Natural killer cell (primary cell): Measurements from ENCODE around the gene NAV3. TPM values are rescaled to one million over a fixed set of nuclear protein-coding genes. Genes with fewer than 3 reads are reported as not detected.

Experiments used
- ATAC-seq, 3 donors: fragments of 150-1000 bp in 2 of 3; fragments of 200-7000 bp in 1 of 3; cut with Tn5 transposase; 1 replicate in 1 of 3; 2 replicates in 2 of 3; pipeline ENCODE4 v1.10.0; 2021; ENCODE audit warnings: mild to moderate bottlenecking in 2 of 3, moderate library complexity in 2 of 3
- DNase-seq, 2 donors: peaks; one replicate each; pipeline versions ENCODE4 v3.0.0 to v3.0.0-alpha.2; 2013 to 2021; ENCODE audit warnings: mixed read lengths in 1 of 2
- H3K27ac ChIP-seq: one replicate; pipeline ENCODE4 v1.5.1; 2013; ENCODE audit warnings: mild to moderate bottlenecking, low read length
- H3K27me3 ChIP-seq: one replicate; pipeline ENCODE4 v1.6.1; 2013; ENCODE audit warnings: low read length; ENCODE audit not compliant: control insufficient read depth, insufficient read depth
- H3K36me3 ChIP-seq: one replicate; pipeline ENCODE4 v1.6.1; 2013; ENCODE audit warnings: low read length; ENCODE audit not compliant: control insufficient read depth, insufficient read depth
- H3K4me1 ChIP-seq: one replicate; pipeline ENCODE4 v1.6.1; 2013; ENCODE audit warnings: low read length; ENCODE audit not compliant: control insufficient read depth, insufficient read depth
- H3K4me3 ChIP-seq: one replicate; pipeline ENCODE4 v1.5.1; 2013; ENCODE audit warnings: low read length
- H3K9me3 ChIP-seq: one replicate; pipeline ENCODE4 v1.6.1; 2013; ENCODE audit warnings: low read length; ENCODE audit not compliant: control insufficient read depth, insufficient read depth
- H3K27ac Mint-ChIP-seq, 2 donors: one replicate each; pipeline ENCODE4 v1.8.0; 2022; ENCODE audit warnings: mild to moderate bottlenecking in 2 of 2, mixed read lengths in 2 of 2, moderate library complexity in 1 of 2
- H3K27me3 Mint-ChIP-seq, 2 donors: one replicate each; pipeline ENCODE4 v1.8.0; 2022; ENCODE audit warnings: low read depth in 2 of 2, mixed read lengths in 2 of 2
- H3K36me3 Mint-ChIP-seq: one replicate; pipeline ENCODE4 v1.8.0; 2022; ENCODE audit warnings: mixed read lengths
- H3K4me1 Mint-ChIP-seq, 2 donors: one replicate each; pipeline ENCODE4 v1.8.0; 2022; ENCODE audit warnings: mixed read lengths in 2 of 2
- H3K4me3 Mint-ChIP-seq: one replicate; pipeline ENCODE4 v1.8.0; 2022; ENCODE audit warnings: mild to moderate bottlenecking, moderate library complexity, mixed read lengths
- H3K9me3 Mint-ChIP-seq, 2 donors: one replicate each; pipeline ENCODE4 v1.8.0; 2022; ENCODE audit warnings: mixed read lengths in 2 of 2
- WGBS: methylation state at CpG from one replicate; pipeline ENCODE4 v1.1.7; 2013; ENCODE audit warnings: missing lambda C conversion rate; ENCODE audit not compliant: insufficient coverage; 5-methylcytosine and 5-hydroxymethylcytosine counted together
- intact Hi-C: fragments of 100-400 bp; cut with micrococcal nuclease; formaldehyde crosslinking; loops from one replicate; pipeline ENCODE4 v1.14.2; 2022
- total RNA-seq, 4 donors: library from RNA; stranded (reverse); fragments of 120-200 nt in 1 of 4; gene quantifications; one replicate each; pipeline versions ENCODE4 v1.2.3 to v1.2.4, GENCODE V29; 2013 to 2022
- TF ChIP-seq, protein P1 (sequence below): fragments of 200-600 bp; IDR thresholded peaks from one replicate; pipeline ENCODE4 v1.8.0; 2022; ENCODE audit warnings: antibody characterized with exemption

Gene NAV3
- total RNA-seq, 3 donors from 2014 or later (not counting 1 experiment from before 2014, with no cell fraction given) = not detected

DNA sequence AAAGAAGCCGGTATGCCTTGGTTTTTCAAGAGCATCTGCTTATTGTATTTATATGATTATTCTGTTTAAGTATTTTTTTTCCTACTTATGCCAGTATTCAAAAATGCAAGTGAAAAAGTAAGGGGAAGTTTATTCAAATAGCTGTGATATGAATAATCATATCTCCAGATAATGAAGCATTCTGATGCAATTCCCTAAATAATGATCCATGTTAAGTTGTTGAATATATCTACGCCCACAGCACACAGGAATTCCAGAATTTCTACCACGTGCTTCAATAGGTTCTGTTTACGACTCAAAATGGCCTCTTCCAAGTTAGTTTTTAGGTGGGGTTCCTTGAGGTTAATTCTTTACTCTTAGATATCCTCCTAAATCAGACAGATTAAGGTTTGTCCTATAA is 208.3 kb downstream of the NAV3 start:
- TF ChIP-seq, protein P1, sequence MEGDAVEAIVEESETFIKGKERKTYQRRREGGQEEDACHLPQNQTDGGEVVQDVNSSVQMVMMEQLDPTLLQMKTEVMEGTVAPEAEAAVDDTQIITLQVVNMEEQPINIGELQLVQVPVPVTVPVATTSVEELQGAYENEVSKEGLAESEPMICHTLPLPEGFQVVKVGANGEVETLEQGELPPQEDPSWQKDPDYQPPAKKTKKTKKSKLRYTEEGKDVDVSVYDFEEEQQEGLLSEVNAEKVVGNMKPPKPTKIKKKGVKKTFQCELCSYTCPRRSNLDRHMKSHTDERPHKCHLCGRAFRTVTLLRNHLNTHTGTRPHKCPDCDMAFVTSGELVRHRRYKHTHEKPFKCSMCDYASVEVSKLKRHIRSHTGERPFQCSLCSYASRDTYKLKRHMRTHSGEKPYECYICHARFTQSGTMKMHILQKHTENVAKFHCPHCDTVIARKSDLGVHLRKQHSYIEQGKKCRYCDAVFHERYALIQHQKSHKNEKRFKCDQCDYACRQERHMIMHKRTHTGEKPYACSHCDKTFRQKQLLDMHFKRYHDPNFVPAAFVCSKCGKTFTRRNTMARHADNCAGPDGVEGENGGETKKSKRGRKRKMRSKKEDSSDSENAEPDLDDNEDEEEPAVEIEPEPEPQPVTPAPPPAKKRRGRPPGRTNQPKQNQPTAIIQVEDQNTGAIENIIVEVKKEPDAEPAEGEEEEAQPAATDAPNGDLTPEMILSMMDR = no peak
- no peaks in the 10 kb centered on the region for H3K4me1 ChIP-seq
- H3K27ac ChIP-seq = no peak overlapping the region
- no peak for DNase-seq
- Mint-ChIP-seq H3K4me3 (no peak overlapping the region), H3K4me1 (no peaks in the 10 kb centered on the region), H3K27me3 (no peaks in the 10 kb centered on the region), H3K36me3 (no peaks in the 10 kb centered on the region), H3K9me3 (peaks cover 10% of the 10 kb centered on the region in 2 donors), H3K27ac (no peak overlapping the region)
- H3K9me3 ChIP-seq = peaks cover 7% of the 10 kb centered on the region
- intact Hi-C loops = no loop called here
- no peaks in the 10 kb centered on the region for H3K27me3 ChIP-seq
- 58% methylated on average over 2 of the region's 4 CpGs for WGBS
- no peak overlapping the region for H3K4me3 ChIP-seq
- ATAC-seq = no peak
- no peaks in the 10 kb centered on the region for H3K36me3 ChIP-seq

DNA sequence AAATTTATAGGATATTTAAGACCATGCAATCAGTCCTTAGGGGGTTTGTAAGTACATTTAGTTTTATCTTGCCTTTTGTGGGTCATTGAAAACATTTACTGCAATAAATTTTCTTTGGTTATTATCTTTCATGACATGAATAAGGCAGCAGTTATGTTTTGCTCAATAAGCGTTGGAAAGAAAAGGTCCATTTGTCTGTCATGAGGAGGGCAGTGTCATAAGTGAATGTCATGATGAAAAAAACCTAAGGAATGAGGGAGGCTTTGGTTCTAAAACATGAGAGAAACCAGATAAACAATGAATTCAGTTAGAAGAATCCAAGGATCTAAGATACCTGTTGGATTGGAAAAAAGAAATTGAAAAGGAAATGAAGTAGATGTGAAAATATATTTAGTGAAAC is 209.4 kb downstream of the NAV3 start:
- no peak overlapping the region for H3K27ac Mint-ChIP-seq
- 95% methylated on average over 1 of the region's 1 CpG for WGBS

DNA sequence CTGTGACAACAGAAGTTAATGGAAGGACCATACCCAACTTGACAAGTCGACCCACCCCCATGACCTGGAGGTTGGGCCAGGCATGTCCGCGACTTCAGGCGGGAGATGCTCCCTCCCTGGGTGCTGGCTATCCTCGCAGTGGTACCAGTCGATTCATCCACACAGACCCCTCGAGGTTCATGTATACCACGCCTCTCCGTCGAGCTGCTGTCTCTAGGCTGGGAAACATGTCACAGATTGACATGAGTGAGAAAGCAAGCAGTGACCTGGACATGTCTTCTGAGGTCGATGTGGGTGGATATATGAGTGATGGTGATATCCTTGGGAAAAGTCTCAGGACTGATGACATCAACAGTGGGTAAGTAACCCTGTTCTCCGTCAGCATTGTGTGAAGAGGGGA is 220.1 kb downstream of the NAV3 start:
- H3K27ac ChIP-seq = no peak overlapping the region
- no peak for DNase-seq
- Mint-ChIP-seq H3K4me3 (no peak overlapping the region), H3K36me3 (no peaks in the 10 kb centered on the region), H3K9me3 (peaks cover 14 to 24% of the 10 kb centered on the region in 2 donors), H3K27ac (no peak overlapping the region), H3K4me1 (no peaks in the 10 kb centered on the region), H3K27me3 (no peaks in the 10 kb centered on the region)
- H3K36me3 ChIP-seq = no peaks in the 10 kb centered on the region
- no peaks in the 10 kb centered on the region for H3K27me3 ChIP-seq
- no peak for ATAC-seq
- TF ChIP-seq, protein P1 = no peak
- intact Hi-C loops = no loop called here
- no peaks in the 10 kb centered on the region for H3K4me1 ChIP-seq
- no peak overlapping the region for H3K4me3 ChIP-seq
- WGBS = 92% methylated on average over 12 of the region's 12 CpGs
- H3K9me3 ChIP-seq = peaks cover 12% of the 10 kb centered on the region

More for the DNA sequence above, 209.4 kb downstream of the NAV3 start:
- no peak overlapping the region for H3K27ac ChIP-seq
- Mint-ChIP-seq H3K27me3 (no peaks in the 10 kb centered on the region), H3K4me3 (no peak overlapping the region), H3K9me3 (peaks cover 13 to 16% of the 10 kb centered on the region in 2 donors), H3K4me1 (no peaks in the 10 kb centered on the region), H3K36me3 (no peaks in the 10 kb centered on the region)
- ATAC-seq = no peak
- no peak for DNase-seq
- H3K9me3 ChIP-seq = peaks cover 7% of the 10 kb centered on the region
- TF ChIP-seq, protein P1 = no peak
- no peaks in the 10 kb centered on the region for H3K4me1 ChIP-seq
- no peaks in the 10 kb centered on the region for H3K27me3 ChIP-seq
- H3K4me3 ChIP-seq = no peak overlapping the region
- H3K36me3 ChIP-seq = no peaks in the 10 kb centered on the region
- intact Hi-C loops = no loop called here

DNA sequence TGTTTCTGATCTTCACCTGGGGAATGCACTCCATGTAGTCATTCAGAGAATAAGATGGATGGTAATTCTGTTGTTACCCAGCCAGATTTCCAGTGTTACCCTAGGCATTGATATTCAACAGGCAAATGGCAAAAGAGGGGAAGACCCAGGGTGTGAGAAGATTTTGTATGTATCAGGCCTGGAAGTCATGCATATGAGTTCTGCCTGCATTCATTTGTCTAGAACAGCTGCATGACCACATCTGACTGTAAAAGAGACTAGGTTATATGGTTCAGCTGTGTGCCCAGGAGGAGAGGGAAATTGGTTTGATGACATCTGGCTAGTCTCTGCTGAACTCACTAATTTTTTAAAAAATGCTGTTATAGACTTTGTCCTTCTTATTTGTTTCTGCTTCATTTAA is 224.9 kb downstream of the NAV3 start:
- TF ChIP-seq, protein P1 = no peak
- intact Hi-C loops = no loop called here

More for the DNA sequence above, 224.9 kb downstream of the NAV3 start:
- H3K36me3 Mint-ChIP-seq = no peaks in the 10 kb centered on the region
- H3K4me3 Mint-ChIP-seq = no peak overlapping the region
- peaks cover 8 to 13% of the 10 kb centered on the region in 2 donors for H3K9me3 Mint-ChIP-seq
- H3K4me3 ChIP-seq = no peak overlapping the region
- DNase-seq (no peak), ATAC-seq (no peak)
- H3K9me3 ChIP-seq = peaks cover 3% of the 10 kb centered on the region
- no peak overlapping the region for H3K27ac ChIP-seq
- no peaks in the 10 kb centered on the region for H3K27me3 Mint-ChIP-seq
- H3K4me1 Mint-ChIP-seq = no peaks in the 10 kb centered on the region
- H3K27me3 ChIP-seq = no peaks in the 10 kb centered on the region
- H3K27ac Mint-ChIP-seq = no peak overlapping the region
- H3K36me3 ChIP-seq = no peaks in the 10 kb centered on the region
- no peaks in the 10 kb centered on the region for H3K4me1 ChIP-seq
